Erythroblast (primary cell): ENCODE results near the gene PAWR.
A peak's percentile ranks its signal among the peaks of the same experiment; 100 is the strongest.

ENCODE experiments used
- DNase-seq, 2 experiments: peaks; one replicate each; lab custom pipeline; 2025; lab: John Stamatoyannopoulos, UW
- GATA1 ChIP-seq: IDR thresholded peaks from 2 replicates; pipeline ENCODE4 v1.6.1; 2011; ENCODE audit warnings: low read depth, mild to moderate bottlenecking, control low read depth, low read length, moderate library complexity
- POLR2A ChIP-seq: IDR thresholded peaks from 2 replicates; pipeline ENCODE4 v1.6.1; 2011; ENCODE audit warnings: mild to moderate bottlenecking, low read length

The PAWR gene

GRCh38 chr12:79549531-79550271 lies 141.1 kb downstream of the PAWR start:
- no peak for DNase-seq
- TF ChIP-seq GATA1 (no peak), POLR2A (no peak)

DNA sequence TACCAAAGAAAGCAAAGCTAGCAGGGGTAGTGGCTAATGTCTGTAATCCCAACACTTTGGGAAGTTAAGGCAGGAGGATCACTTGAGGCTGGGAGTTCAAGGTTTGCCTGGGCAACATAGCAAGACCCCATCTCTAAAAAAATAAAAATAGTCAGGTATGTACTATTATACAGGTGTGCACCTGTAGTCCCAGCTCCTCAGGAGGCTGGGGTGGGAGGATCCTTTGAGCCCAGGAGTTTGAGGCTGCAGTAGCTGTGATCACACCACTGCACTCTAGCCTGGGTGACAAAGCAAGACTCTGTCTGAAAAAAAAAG lies 142.2 kb downstream of the PAWR start:
- DNase-seq, result no peak
- TF ChIP-seq POLR2A (no peak), GATA1 (no peak)

DNA sequence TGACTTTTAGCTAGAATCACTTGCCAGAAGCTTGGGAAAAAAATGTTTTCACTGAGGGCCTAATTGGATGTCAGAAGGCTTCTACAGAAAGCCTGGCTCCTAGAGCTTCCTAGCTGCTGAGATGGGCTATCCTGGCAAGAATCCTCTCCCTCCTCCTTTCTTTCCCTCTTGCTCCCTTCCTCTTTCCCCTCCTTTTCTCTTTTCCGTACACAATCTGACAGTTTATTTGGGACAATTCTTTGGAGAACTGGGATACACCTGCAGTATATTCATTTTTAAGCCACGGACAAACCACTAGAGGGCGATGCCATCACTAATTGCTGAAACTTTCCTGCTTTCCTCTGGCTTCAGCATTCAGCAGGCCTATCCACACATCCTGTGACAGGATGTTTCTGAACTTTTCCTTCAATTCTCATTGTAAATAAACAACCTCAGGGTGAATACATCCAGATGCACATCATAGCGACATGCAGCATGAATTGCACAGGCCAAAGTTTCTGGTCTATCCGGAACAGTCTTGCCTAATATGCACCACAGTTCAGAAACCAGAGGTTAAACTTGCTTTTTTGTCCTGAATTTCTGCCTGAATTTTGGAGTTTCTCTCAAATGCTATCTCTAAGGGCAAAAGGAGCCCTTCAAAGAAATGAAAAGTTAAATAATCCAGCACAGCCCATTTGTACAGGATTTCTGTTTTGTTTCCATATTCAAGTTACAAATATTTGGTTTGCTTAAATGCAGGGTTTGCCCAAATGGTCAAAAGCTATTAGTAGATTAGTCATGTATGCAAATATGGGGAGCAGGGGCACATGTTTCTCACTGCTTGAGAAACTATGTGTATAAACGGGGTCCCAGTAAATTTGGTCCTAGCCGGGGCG lies 142.8 kb downstream of the PAWR start:
- peak; percentile 13 to 51 for DNase-seq

GRCh38 chr12:79547044-79547734 lies 143.6 kb downstream of the PAWR start:
- no peak for TF ChIP-seq GATA1
- TF ChIP-seq POLR2A, result no peak
- no peak for DNase-seq

More for the DNA sequence above, 142.8 kb downstream of the PAWR start:
- TF ChIP-seq GATA1 (no peak), POLR2A (no peak)

DNA sequence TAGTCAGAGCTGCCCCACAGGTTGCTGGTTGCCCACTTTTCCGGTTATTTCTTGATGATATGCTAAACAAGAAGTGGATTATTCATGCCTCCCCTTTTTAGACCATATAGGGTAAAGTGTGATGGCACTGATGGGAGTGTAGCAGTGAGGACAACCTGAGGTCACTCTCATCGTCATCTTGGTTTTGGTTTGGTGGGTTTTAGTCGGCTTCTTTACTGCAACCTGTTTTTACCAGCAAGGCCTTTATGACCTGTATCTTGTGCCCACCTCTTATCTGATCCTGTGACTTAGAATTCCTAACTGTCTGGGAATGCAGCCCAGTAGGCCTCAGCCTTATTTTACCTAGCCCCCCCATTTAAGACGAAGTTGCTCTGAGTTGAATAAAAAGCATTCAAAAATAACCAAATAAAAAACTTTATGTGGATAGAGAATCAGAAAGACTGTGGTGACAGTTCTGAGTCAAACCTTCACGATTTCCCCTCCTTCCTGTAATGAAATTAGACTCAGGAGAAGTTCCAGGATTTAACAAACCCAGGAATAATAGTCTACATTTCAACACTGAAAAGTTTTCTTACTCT lies 144.2 kb downstream of the PAWR start:
- TF ChIP-seq GATA1 (no peak), POLR2A (no peak)
- no peak for DNase-seq

- peak in 1 of 2 experiments; percentile 48 for DNase-seq
These were observed 146.3 kb downstream of the PAWR start for GRCh38 chr12:79544439-79544838.

DNA sequence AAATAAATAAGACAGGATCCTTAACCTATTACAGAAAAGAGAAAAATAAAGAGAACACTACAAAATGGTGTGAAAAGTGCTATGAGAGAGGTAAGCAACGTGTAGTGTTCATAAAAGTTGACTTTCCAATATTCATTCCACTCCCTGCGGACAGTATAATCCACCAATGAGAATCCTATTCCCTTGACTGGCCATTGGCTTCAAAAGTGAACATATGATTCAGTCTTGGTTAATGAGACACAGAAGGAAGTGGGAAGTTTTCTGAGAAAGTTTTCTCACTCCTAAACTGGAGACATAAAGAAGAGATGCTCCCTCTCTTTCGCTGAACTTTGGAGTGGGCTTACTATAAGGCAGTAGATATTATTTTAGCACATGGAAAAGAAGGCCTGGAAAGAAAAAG lies 153.1 kb downstream of the PAWR start:
- no peak for DNase-seq
- TF ChIP-seq POLR2A, result no peak
- no peak for TF ChIP-seq GATA1

GRCh38 chr12:79535751-79536150 lies 155.0 kb downstream of the PAWR start:
- no peak for DNase-seq
- TF ChIP-seq GATA1, result no peak
- no peak for TF ChIP-seq POLR2A
